ENCODE measurements around the gene FOXL3.

Gene FOXL3

GRCh38 chr7:290554-291372 lies 793 bp downstream of the FOXL3 start:
- Histone ChIP-seq H3K36me3 (no peaks in the 10 kb centered on the region), H3K27me3 (ENCODE audit: insufficient read depth, low read depth, severe bottlenecking) (peaks cover 56% of the 10 kb centered on the region), H3K27ac (no peak overlapping the region), H3K9me3 (ENCODE audit: severe bottlenecking) (peaks cover 10% of the 10 kb centered on the region), H3K4me3 (ENCODE audit: low read depth, low read length) (no peak overlapping the region)
- no peak for TF ChIP-seq CTCF (IDR thresholded peaks at IDR 0.05; ENCODE audit: low read depth, low read length)
- DNase-seq: no peak

GRCh38 chr7:291373-292092 lies 1.6 kb downstream of the FOXL3 start:
- no peak for TF ChIP-seq CTCF (IDR thresholded peaks at IDR 0.05; ENCODE audit: low read depth, low read length)
- no peak for DNase-seq
- Histone ChIP-seq H3K27me3 (ENCODE audit: insufficient read depth, low read depth, severe bottlenecking) (peaks cover 56% of the 10 kb centered on the region), H3K27ac (no peak overlapping the region), H3K36me3 (no peaks in the 10 kb centered on the region), H3K4me3 (ENCODE audit: low read depth, low read length) (no peak overlapping the region), H3K9me3 (ENCODE audit: severe bottlenecking) (peaks cover 10% of the 10 kb centered on the region)

- Histone ChIP-seq H3K27ac (no peak overlapping the region), H3K4me3 (ENCODE audit: low read depth, low read length) (no peak overlapping the region), H3K36me3 (no peaks in the 10 kb centered on the region), H3K27me3 (ENCODE audit: insufficient read depth, low read depth, severe bottlenecking) (peaks cover 56% of the 10 kb centered on the region), H3K9me3 (ENCODE audit: severe bottlenecking) (peaks cover 10% of the 10 kb centered on the region)
- TF ChIP-seq CTCF (IDR thresholded peaks at IDR 0.05; ENCODE audit: low read depth, low read length): no peak
- no peak for DNase-seq
Observed at GRCh38 chr7:292226-292625, 2.3 kb downstream of the FOXL3 start.

GRCh38 chr7:292826-293225 lies 2.9 kb downstream of the FOXL3 start:
- peaks cover 10% of the 10 kb centered on the region for H3K9me3 ChIP-seq (ENCODE audit: severe bottlenecking)
- no peak for TF ChIP-seq CTCF (IDR thresholded peaks at IDR 0.05; ENCODE audit: low read depth, low read length)
- H3K27me3 ChIP-seq (ENCODE audit: insufficient read depth, low read depth, severe bottlenecking): peaks cover 56% of the 10 kb centered on the region
- no peak overlapping the region for H3K27ac ChIP-seq
- H3K4me3 ChIP-seq (ENCODE audit: low read depth, low read length): no peak overlapping the region
- no peaks in the 10 kb centered on the region for H3K36me3 ChIP-seq
- no peak for DNase-seq

- TF ChIP-seq CTCF (IDR thresholded peaks at IDR 0.05; ENCODE audit: low read depth, low read length): no peak
- DNase-seq: no peak
- Histone ChIP-seq H3K27me3 (ENCODE audit: insufficient read depth, low read depth, severe bottlenecking) (peaks cover 52% of the 10 kb centered on the region), H3K4me3 (ENCODE audit: low read depth, low read length) (no peak overlapping the region), H3K36me3 (no peaks in the 10 kb centered on the region), H3K27ac (no peak overlapping the region), H3K9me3 (ENCODE audit: severe bottlenecking) (peaks cover 10% of the 10 kb centered on the region)
Observed at GRCh38 chr7:293681-294439, 3.9 kb downstream of the FOXL3 start.

All from WERI-Rb-1 (cell line).